Coronary artery (tissue), 2 donors: Measurements from ENCODE around the gene RTBDN.
"Not testable (repeated sequence)": the region's sequence is repeated elsewhere in the genome, so short reads cannot be mapped to it uniquely, and the experiment has no call there.

Experiments
- DNase-seq: peaks from one replicate; pipeline ENCODE4 v3.0.0-alpha.2; 2017; ENCODE audit warnings: low spot score
- H3K27ac ChIP-seq, 2 donors: fragments of 200-600 bp; sonication (generic); one replicate each; pipeline ENCODE4 v1.5.1; 2016 to 2019
- H3K4me3 ChIP-seq: fragments of 200-600 bp; sonication (generic); 2 replicates; pipeline ENCODE4 v1.5.1; 2016; ENCODE audit warnings: mild to moderate bottlenecking, moderate library complexity
- TF ChIP-seq, protein P1 (sequence below): fragments of 200-600 bp; sonication (generic); IDR thresholded peaks from one replicate; pipeline ENCODE4 v1.5.1; 2019; ENCODE audit warnings: antibody characterized with exemption

Gene RTBDN

DNA sequence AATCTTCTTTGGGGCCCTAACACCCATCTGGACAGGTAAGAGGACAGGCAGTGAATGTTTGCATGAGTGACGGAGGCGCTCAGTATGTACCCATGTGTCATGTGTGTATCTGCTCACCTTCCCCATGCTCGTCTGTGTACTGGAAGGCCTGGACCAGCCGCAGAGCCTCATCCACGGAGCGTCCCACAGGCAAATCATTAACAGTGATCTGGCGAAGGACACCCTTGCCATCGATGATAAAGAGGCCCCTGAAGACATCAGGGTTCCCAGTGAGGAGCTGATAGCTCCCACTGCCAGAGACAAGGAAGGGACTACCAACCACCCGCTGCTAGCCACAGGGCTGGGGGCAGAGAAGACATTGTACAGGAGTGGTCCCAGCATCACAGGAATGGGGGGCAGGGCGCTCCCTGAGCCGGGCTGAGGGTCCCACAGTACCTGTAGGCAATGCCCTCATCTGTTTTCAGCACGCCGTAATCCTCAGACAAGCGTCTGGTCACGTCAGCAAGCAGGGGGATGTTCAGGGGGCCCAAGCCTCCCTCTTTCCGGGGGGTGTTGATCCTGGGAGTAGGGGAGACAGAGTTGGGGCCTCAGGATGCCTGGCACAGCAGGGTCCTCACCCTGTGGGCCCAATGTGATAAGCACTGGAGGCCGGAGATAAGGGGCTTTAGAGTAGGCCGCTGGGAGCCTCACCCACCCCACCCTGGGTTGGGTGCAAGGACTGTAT lies 34.5 kb downstream of the RTBDN start:
- no peak for DNase-seq
- TF ChIP-seq, protein P1, sequence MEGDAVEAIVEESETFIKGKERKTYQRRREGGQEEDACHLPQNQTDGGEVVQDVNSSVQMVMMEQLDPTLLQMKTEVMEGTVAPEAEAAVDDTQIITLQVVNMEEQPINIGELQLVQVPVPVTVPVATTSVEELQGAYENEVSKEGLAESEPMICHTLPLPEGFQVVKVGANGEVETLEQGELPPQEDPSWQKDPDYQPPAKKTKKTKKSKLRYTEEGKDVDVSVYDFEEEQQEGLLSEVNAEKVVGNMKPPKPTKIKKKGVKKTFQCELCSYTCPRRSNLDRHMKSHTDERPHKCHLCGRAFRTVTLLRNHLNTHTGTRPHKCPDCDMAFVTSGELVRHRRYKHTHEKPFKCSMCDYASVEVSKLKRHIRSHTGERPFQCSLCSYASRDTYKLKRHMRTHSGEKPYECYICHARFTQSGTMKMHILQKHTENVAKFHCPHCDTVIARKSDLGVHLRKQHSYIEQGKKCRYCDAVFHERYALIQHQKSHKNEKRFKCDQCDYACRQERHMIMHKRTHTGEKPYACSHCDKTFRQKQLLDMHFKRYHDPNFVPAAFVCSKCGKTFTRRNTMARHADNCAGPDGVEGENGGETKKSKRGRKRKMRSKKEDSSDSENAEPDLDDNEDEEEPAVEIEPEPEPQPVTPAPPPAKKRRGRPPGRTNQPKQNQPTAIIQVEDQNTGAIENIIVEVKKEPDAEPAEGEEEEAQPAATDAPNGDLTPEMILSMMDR = no peak
- Histone ChIP-seq H3K27ac (no peak overlapping the region), H3K4me3 (no peak overlapping the region)

DNA sequence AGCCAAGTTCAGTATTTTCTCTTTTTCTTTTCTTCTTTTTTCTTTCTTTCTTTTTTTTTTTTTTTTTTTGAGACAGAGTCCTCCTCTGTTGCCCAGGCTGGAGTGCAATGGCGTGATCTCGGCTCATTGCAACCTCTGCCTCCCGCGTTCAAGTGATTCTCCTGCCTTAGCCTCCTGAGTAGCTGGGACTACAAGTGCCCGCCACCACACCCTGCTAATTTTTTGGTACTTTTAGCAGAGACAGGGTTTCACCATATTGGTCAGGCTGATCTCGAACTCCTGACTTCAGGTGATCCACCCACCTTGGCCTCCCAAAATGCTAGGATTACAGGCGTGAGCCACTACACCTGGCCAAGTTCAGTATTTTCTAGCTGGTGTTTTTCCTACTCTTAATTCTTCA lies 36.8 kb downstream of the RTBDN start:
- H3K4me3 ChIP-seq, DNase-seq, H3K27ac ChIP-seq: not testable (repeated sequence)

DNA sequence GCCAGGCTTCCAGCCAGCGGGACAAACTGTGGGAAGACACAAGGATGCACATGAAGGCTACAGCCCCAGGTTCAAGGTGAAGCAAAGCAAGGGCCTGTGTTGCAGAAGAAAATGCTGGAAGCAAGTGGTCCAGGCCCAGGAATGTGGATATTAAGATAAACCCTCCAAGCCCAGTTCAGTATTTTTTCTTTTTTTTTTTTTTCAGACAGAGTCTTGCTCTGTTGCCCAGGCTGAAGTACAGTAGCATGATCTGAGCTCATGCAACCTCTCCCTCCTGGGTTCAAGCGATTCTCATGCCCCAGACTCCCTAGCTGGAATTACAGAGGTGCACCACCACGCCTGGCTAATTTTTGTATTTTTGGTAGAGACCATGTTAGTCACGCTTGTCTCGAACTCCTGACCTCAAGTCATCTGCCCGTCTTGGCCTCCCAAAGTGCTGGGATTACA lies 37.2 kb downstream of the RTBDN start:
- TF ChIP-seq, protein P1 = no peak
- no peak overlapping the region for H3K27ac ChIP-seq
- DNase-seq = no peak
- H3K4me3 ChIP-seq = no peak overlapping the region

DNA sequence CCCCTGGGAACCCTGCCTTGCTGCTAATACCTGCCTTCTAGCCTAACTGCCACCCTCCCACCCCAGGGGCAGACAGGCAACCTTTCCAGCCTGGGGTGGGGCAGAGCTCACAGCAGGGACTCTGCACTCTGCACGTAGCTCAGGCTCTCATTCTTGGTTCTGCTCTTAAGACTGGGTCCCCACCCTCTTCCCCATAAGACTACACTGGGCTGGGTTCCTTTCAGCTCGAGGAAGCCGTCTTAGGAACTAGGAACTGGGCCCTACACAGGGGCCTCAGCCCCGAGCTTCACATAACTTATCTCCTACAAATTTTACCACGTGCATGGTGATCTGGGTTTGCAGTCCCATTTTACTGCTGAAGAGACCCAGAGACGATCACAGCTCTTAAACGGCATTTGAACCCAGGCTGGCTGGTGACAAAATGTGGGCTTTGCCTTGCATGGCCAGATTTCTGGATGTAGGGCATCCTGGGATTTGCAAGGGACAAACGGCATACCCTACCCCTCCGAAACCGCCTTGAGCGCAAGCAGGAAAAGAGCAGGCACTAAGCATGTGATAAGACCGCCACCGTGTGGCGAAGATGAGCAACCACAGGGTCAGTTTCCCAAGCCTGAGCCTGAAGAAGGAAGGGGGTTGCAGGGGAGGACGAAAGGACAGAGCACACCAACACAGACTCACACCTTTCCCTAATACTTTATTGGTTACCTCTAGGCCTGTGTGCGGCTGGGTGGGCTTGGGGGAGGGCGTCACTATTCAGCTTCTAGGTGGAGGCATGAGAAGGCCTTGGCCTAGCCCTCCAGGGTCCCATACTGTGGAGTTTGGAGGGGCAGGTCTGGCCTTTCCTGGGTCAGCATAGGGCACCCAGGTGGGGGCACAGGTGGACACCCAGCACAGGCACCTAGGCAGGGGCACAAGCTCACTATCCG lies 38.0 kb downstream of the RTBDN start:
- H3K4me3 ChIP-seq = no peak overlapping the region

DNA sequence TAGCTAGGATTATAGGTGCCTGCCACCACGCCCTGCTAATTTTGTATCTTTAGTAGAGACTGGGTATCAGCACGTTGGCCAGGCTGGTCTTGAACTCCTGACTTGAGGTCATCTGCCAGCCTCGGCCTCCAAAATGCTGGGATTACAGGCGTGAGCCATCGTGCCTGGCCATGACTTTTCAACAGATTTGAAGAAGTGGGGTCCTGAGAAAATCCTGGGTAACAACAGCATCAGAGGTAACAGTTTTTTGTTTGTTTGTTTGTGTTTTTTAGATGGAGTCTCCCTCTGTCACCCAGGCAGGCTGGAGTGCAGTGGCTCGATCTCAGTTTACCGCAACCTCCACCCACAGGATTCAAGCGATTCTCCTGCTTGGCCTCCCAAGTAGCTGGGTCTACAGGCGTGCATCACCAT lies 39.4 kb downstream of the RTBDN start:
- Histone ChIP-seq H3K4me3 (no peak overlapping the region), H3K27ac (no peak overlapping the region)
- TF ChIP-seq, protein P1 = no peak
- peak; percentile 78 for DNase-seq

More for the DNA sequence above, 38.0 kb downstream of the RTBDN start:
- TF ChIP-seq, protein P1 = peak; percentile 80
- H3K27ac ChIP-seq = peak overlapping the region; percentile 18 to 82
- peak; percentile 89 for DNase-seq

DNA sequence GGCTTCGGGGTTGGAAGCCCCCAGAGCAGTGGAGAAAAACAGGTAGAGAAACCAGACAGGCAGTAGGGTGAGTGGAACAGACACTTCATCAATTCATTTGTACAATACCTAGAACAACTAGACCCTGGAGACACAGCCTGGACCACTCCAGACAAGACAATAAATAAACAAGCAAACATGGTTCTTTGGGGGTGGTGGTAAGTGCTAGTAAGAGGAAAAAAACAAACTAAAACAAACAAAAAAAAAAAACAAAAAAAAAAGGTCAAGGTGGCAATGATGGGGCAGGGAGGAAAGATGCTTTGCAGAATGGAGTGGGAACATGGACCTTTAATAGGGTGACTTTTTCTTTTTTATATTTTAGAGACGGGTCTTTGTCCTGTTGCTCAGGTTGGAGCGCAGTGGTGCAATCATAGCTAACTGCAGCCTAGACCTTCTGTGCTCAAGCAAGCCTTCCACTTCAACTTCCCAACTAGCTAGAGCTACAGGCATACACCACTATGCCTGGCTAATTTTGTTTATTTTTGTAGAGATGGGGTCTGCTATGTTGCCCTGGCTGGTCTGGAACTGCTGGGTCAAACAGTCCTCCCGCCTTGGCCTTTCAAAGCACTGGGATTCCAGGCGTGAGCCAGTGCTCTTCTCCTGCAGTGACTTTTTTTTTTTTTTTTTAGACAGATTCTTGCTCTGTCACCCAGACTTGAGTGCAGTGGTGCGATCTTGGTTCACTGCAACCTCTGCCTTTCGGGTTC lies 40.0 kb downstream of the RTBDN start:
- Histone ChIP-seq H3K4me3 (peak overlapping the region; percentile 97), H3K27ac (peak overlapping the region; percentile 97 to 99)
- TF ChIP-seq, protein P1 = no peak
- peak; percentile 76 for DNase-seq
